Gastrocnemius medialis (tissue), 4 donors: Measurements from ENCODE around the gene UPK1A.

Source experiments
- POLR2A ChIP-seq, 2 donors: fragments of 450-650 bp; IDR thresholded peaks; one replicate each; pipeline ENCODE4 v1.6.1; 2017; ENCODE audit warnings: antibody characterized with exemption in 2 of 2, mild to moderate bottlenecking in 2 of 2, moderate library complexity in 2 of 2
- TF ChIP-seq, protein P1 (sequence below), 5 experiments: fragments of 450-650 bp in 3 of 5; fragments of 200-600 bp in 2 of 5; sonication (generic) in 2 of 5; IDR thresholded peaks in 4 of 5; conservative IDR thresholded peaks in 1 of 5; 1 replicate in 4 of 5; 2 replicates in 1 of 5; pipeline ENCODE4 v1.5.1; 2016 to 2019; ENCODE audit warnings: antibody characterized with exemption in 5 of 5, mild to moderate bottlenecking in 3 of 5, moderate library complexity in 3 of 5

DNA sequence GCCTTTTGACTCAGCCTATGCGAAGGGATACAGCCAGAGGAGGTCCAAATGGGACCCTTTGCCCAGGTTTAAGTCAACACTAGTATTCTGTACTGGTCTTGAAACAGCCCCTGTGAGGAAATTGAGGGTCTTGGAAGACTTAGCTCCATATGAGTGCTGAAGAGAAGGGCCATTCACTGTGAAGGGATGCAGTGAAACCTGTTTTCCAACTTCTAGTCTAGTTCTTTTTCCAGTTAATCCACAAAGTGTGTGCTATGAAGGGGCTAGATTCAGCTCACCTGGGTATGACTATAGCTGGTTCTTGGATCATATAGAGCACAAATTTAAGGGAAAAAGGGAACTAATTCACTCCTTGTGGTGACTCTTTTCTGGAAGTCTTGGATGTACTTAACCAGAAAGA is 42.1 kb downstream of the UPK1A start:
- TF ChIP-seq, protein P1, sequence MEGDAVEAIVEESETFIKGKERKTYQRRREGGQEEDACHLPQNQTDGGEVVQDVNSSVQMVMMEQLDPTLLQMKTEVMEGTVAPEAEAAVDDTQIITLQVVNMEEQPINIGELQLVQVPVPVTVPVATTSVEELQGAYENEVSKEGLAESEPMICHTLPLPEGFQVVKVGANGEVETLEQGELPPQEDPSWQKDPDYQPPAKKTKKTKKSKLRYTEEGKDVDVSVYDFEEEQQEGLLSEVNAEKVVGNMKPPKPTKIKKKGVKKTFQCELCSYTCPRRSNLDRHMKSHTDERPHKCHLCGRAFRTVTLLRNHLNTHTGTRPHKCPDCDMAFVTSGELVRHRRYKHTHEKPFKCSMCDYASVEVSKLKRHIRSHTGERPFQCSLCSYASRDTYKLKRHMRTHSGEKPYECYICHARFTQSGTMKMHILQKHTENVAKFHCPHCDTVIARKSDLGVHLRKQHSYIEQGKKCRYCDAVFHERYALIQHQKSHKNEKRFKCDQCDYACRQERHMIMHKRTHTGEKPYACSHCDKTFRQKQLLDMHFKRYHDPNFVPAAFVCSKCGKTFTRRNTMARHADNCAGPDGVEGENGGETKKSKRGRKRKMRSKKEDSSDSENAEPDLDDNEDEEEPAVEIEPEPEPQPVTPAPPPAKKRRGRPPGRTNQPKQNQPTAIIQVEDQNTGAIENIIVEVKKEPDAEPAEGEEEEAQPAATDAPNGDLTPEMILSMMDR (IDR thresholded peaks at IDR 0.05 in 4 of 5, conservative IDR thresholded peaks at IDR 0.05 in 1 of 5): no peak
- TF ChIP-seq POLR2A (IDR thresholded peaks at IDR 0.05): no peak
